Subcutaneous abdominal adipose tissue (tissue), 5 donors: ENCODE measurements around the gene KRT12.

ENCODE experiments used
- H3K27ac ChIP-seq: one replicate; pipeline ENCODE4 v1.7.0; 2013; ENCODE audit warnings: low read depth, mild to moderate bottlenecking, inconsistent platforms, low read length, moderate library complexity
- H3K27me3 ChIP-seq, 5 donors: one replicate each; pipeline ENCODE4 v1.7.0; 2013; ENCODE audit warnings: low read length in 5 of 5, inconsistent platforms in 1 of 5; ENCODE audit not compliant: control insufficient read depth in 5 of 5, insufficient read depth in 4 of 5
- H3K36me3 ChIP-seq, 5 donors: one replicate each; pipeline ENCODE4 v1.7.0; 2013; ENCODE audit warnings: low read length in 5 of 5; ENCODE audit not compliant: control insufficient read depth in 5 of 5, insufficient read depth in 5 of 5
- H3K4me1 ChIP-seq, 5 donors: one replicate each; pipeline ENCODE4 v1.7.0; 2013; ENCODE audit warnings: low read length in 5 of 5, mild to moderate bottlenecking in 3 of 5, moderate library complexity in 1 of 5; ENCODE audit not compliant: control insufficient read depth in 5 of 5, insufficient read depth in 5 of 5
- H3K4me3 ChIP-seq, 5 donors: one replicate each; pipeline ENCODE4 v1.7.0; 2013; ENCODE audit warnings: low read length in 5 of 5, low read depth in 1 of 5
- H3K9ac ChIP-seq, 5 donors: one replicate each; pipeline ENCODE4 v1.7.0; 2013; ENCODE audit warnings: low read length in 5 of 5, mild to moderate bottlenecking in 4 of 5, moderate library complexity in 3 of 5
- H3K9me3 ChIP-seq, 5 donors: one replicate each; pipeline ENCODE4 v1.7.0; 2013; ENCODE audit warnings: low read length in 5 of 5; ENCODE audit not compliant: control insufficient read depth in 5 of 5
- donor health status: healthy.
- donor health status: healthy.
- donor health status: healthy.
- donor health status: healthy.
- donor health status: healthy.

The KRT12 gene

GRCh38 chr17:40906613-40907012, 39.6 kb upstream of the KRT12 start:
- H3K9me3 ChIP-seq = no peaks in the 10 kb centered on the region
- H3K27me3 ChIP-seq = peaks cover 0 to 12% (median 7%) of the 10 kb centered on the region in 5 donors
- H3K4me1 ChIP-seq = peaks cover 2 to 9% (median 5%) of the 10 kb centered on the region in 5 donors
- no peaks in the 10 kb centered on the region for H3K36me3 ChIP-seq
- H3K4me3 ChIP-seq = no peak overlapping the region
- H3K27ac ChIP-seq = no peak overlapping the region
- H3K9ac ChIP-seq = no peak overlapping the region

DNA sequence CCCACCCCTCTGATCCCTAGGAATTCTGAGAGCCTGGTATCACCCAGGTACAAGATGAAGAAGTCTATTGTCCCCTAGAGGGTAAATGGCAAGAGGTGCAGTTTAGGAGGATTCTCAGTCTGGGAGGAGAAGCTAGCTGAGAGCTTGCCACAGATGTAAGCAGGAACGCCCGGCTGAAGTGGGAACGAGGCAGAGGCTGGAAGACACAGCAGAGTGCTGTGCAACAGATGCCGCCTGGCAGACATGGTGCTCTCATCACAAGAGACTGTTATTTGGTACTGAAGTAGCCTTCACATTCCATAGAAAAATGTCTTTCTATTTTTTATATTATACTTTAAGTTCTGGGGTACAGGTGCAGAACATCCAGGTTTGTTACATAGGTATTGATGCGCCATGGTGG, 38.3 kb upstream of the KRT12 start:
- Histone ChIP-seq H3K4me3 (no peak overlapping the region), H3K9me3 (no peaks in the 10 kb centered on the region), H3K27me3 (peaks cover 0 to 15% (median 7%) of the 10 kb centered on the region in 5 donors), H3K4me1 (peaks cover 2 to 9% (median 5%) of the 10 kb centered on the region in 5 donors), H3K27ac (no peak overlapping the region), H3K9ac (no peak overlapping the region), H3K36me3 (no peaks in the 10 kb centered on the region)

DNA sequence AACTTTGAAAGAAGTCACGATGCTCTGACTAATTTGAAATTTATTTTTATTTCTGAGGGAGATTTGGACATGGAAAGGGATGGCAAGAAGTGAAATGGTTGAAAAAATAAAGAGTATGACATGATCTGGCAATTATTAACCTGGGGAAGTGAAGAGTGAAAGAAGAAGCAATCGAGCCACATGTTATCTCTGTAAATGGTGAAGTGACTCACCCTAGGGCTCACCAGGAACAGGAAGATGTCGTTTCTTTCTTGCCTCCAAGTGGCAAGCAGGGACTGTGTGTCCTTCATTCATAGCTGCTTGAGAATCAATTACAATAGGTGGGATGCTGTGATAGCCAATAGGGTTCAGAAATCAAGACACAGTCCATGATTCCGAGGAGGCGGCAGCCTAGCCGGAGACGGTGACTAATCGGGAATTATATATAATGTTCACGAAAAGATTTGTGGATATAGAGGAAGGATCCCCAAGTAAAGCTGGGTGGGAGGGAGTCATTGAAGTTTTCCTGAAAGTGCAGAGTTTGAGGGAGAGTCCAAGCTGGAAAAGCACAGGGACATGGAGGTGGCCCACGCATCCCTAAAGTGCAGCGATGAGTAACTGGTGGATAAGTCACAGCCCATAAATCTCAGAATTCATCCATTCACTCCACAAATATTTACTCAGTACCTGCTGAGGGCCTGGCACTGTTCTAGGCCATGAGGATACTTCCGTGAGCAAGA, 36.3 kb upstream of the KRT12 start:
- Histone ChIP-seq H3K27me3 (peaks cover 0 to 15% (median 9%) of the 10 kb centered on the region in 5 donors), H3K4me1 (no peaks in the 10 kb centered on the region), H3K4me3 (no peak overlapping the region), H3K9ac (no peak overlapping the region), H3K9me3 (no peaks in the 10 kb centered on the region), H3K27ac (no peak overlapping the region), H3K36me3 (no peaks in the 10 kb centered on the region)

- no peaks in the 10 kb centered on the region for H3K4me1 ChIP-seq
- no peak overlapping the region for H3K4me3 ChIP-seq
- H3K27me3 ChIP-seq = peaks cover 0 to 15% (median 9%) of the 10 kb centered on the region in 5 donors
- no peak overlapping the region for H3K9ac ChIP-seq
- H3K27ac ChIP-seq = no peak overlapping the region
- H3K36me3 ChIP-seq = no peaks in the 10 kb centered on the region
- H3K9me3 ChIP-seq = no peaks in the 10 kb centered on the region
Observed at GRCh38 chr17:40902498-40902897, 35.5 kb upstream of the KRT12 start.

DNA sequence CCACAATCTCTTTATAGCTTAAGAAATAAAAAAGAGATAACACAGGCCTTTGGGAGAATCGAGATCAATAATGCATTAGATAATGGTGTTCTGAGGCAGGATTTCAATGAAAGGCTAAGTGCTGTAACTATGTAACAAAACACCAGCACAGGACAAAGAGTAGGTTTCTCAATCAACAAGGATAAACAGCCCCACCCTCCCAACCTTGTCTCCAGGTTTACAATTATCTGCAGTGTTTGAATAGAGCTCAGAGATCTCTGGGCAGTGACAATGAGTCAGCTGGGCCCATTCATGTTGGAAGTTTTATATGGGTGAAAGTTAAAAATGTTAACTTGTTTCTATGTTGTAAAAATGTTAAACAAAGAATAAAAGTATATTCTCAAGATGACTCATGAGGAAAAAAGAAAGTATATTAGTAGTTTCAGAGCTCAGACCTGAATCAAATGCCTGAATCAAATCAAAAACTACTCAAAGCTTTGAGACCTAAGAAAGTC, 35.0 kb upstream of the KRT12 start:
- Histone ChIP-seq H3K9ac (no peak overlapping the region), H3K4me1 (no peaks in the 10 kb centered on the region), H3K4me3 (no peak overlapping the region), H3K36me3 (no peaks in the 10 kb centered on the region), H3K27ac (no peak overlapping the region), H3K27me3 (peaks cover 0 to 13% (median 9%) of the 10 kb centered on the region in 5 donors), H3K9me3 (no peaks in the 10 kb centered on the region)

DNA sequence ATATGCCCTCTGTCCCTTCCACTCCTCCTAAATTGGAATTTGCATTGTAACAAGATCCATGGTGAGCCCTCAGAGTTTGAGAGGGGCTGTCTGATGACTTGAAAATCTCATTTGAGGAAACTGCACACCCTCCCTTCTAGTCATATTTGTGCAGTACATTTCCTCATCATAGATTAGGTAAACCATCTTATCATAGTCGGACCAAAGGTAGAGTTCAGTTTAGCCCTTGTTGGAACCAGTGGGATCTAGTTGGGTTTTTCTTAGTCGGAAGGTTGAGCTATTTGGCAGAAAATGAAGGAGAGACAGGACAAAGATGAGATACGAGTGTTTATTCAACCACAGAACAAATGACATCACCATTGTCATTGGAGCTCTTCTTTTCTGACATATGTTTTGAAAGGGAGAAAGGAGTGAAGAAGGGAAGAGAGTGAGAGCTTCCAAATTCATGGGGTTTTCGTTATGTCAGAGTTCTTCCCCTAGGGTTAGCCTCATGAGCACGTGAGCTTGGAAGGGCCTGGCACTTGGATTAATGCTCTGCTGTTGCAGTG, 33.9 kb upstream of the KRT12 start:
- no peaks in the 10 kb centered on the region for H3K4me1 ChIP-seq
- H3K36me3 ChIP-seq = no peaks in the 10 kb centered on the region
- H3K27ac ChIP-seq = no peak overlapping the region
- H3K9ac ChIP-seq = no peak overlapping the region
- no peak overlapping the region for H3K4me3 ChIP-seq
- H3K27me3 ChIP-seq = peaks cover 0 to 13% (median 6%) of the 10 kb centered on the region in 5 donors
- no peaks in the 10 kb centered on the region for H3K9me3 ChIP-seq

DNA sequence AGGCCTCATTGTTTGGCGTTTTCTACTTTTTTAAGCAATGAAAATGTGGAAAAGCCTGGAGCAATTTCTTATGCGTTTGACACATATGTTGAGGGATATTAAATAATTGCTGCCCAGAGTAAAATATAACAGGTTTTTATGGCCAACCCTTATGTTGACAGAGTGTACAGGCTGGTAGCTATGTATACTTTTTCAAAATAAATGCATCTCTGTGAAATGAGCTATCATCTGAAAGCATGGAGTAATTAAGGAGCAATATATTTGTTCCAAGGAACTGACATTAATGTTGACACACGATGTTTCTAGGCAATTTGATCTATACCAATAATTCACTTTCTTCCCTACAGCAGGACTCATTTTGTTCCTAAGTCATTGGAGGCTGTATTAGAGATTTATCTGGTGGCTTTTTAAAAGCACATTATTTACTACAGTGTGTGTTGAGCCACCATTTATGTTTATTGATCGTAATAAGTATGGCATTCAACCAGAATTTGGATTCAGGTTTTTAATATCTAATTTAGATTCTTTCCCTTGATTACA, 30.0 kb upstream of the KRT12 start:
- Histone ChIP-seq H3K4me3 (no peak overlapping the region), H3K36me3 (no peaks in the 10 kb centered on the region), H3K9ac (no peak overlapping the region), H3K9me3 (no peaks in the 10 kb centered on the region), H3K27me3 (peaks cover 2 to 7% (median 4%) of the 10 kb centered on the region in 5 donors), H3K4me1 (peaks cover 0 to 3% (median 0%) of the 10 kb centered on the region in 5 donors), H3K27ac (no peak overlapping the region)

GRCh38 chr17:40895106-40895730, 28.2 kb upstream of the KRT12 start:
- H3K9me3 ChIP-seq = no peaks in the 10 kb centered on the region
- peaks cover 2 to 4% (median 4%) of the 10 kb centered on the region in 5 donors for H3K27me3 ChIP-seq
- H3K4me3 ChIP-seq = no peak overlapping the region
- no peaks in the 10 kb centered on the region for H3K36me3 ChIP-seq
- no peak overlapping the region for H3K9ac ChIP-seq
- no peak overlapping the region for H3K27ac ChIP-seq
- H3K4me1 ChIP-seq = peaks cover 0 to 3% (median 0%) of the 10 kb centered on the region in 5 donors

GRCh38 chr17:40888196-40888720, 21.2 kb upstream of the KRT12 start:
- Histone ChIP-seq H3K27me3 (peaks cover 0 to 9% (median 0%) of the 10 kb centered on the region in 5 donors), H3K36me3 (no peaks in the 10 kb centered on the region), H3K4me3 (no peak overlapping the region), H3K27ac (no peak overlapping the region), H3K9ac (no peak overlapping the region), H3K9me3 (no peaks in the 10 kb centered on the region), H3K4me1 (no peaks in the 10 kb centered on the region)

DNA sequence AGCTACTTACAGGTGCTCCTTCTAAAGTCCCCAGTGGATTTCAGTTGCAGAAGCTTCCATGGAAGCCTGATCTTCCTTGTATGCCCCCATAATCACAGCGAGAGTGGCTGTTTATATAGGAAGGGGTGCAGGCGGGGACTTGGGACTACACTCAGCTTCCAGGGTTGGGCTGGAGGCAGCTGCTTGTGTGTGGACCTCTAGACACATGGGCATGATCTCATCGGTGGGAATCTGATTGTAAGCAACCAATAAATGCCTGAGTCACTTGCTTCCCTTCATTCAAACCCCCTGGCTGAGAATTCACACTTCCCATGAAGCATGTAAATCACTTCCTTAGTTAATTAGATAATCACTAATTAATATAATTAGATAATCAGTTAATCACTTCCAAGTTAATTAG, 19.1 kb upstream of the KRT12 start:
- no peak overlapping the region for H3K27ac ChIP-seq
- H3K4me3 ChIP-seq = no peak overlapping the region
- no peaks in the 10 kb centered on the region for H3K4me1 ChIP-seq
- no peaks in the 10 kb centered on the region for H3K9me3 ChIP-seq
- no peak overlapping the region for H3K9ac ChIP-seq
- H3K36me3 ChIP-seq = no peaks in the 10 kb centered on the region
- H3K27me3 ChIP-seq = peaks cover 0 to 7% (median 0%) of the 10 kb centered on the region in 5 donors
